Vagina (tissue), 2 donors: ENCODE results near the gene DYNLT1. TPM values are rescaled to one million over a fixed set of nuclear protein-coding genes. Genes with fewer than 3 reads are reported as not detected.

ENCODE experiments used
- DNase-seq, 2 donors: peaks; one replicate each; pipeline ENCODE4 v3.0.0-alpha.2; 2017; ENCODE audit errors: extremely low spot score in 2 of 2
- H3K27ac ChIP-seq: fragments of 200-600 bp; sonication (generic); one replicate; pipeline ENCODE4 v1.5.1; 2019
- H3K27me3 ChIP-seq: fragments of 200-600 bp; sonication (generic); one replicate; pipeline ENCODE4 v1.5.1; 2019
- H3K36me3 ChIP-seq, 2 donors: fragments of 200-600 bp; sonication (generic); one replicate each; pipeline ENCODE4 v1.5.1; 2017 to 2019
- H3K4me1 ChIP-seq: fragments of 200-600 bp; sonication (generic); one replicate; pipeline ENCODE4 v1.5.1; 2019
- H3K4me3 ChIP-seq, 2 donors: fragments of 200-600 bp; sonication (generic); 1 replicate in 1 of 2; 2 replicates in 1 of 2; pipeline ENCODE4 v1.5.1; 2016 to 2019
- H3K9me3 ChIP-seq: fragments of 200-600 bp; sonication (generic); one replicate; pipeline ENCODE4 v1.5.1; 2019
- CTCF ChIP-seq, 3 experiments: fragments of 450-650 bp in 2 of 3; fragments of 200-600 bp in 1 of 3; sonication (generic) in 1 of 3; IDR thresholded peaks; one replicate each; pipeline ENCODE4 v1.5.1; 2017 to 2019; ENCODE audit warnings: antibody characterized with exemption in 3 of 3, mild to moderate bottlenecking in 2 of 3, moderate library complexity in 2 of 3
- POLR2A ChIP-seq, 2 donors: fragments of 450-650 bp; IDR thresholded peaks; one replicate each; pipeline ENCODE4 v1.6.1; 2017; ENCODE audit warnings: antibody characterized with exemption in 2 of 2, mild to moderate bottlenecking in 2 of 2, moderate library complexity in 2 of 2
- POLR2AphosphoS5 ChIP-seq, 2 donors: sonication (generic); formaldehyde crosslinking; IDR thresholded peaks; one replicate each; pipeline ENCODE4 v1.9.0; 2017; ENCODE audit warnings: antibody characterized with exemption in 2 of 2, mild to moderate bottlenecking in 2 of 2, low read depth in 1 of 2; ENCODE audit not compliant: insufficient read depth in 1 of 2
- intact Hi-C: fragments of 100-400 bp; cut with DNase I; formaldehyde crosslinking; loops from one replicate; pipeline ENCODE4 v1.15.1; 2023
- total RNA-seq: library from RNA; depleted of rRNA; stranded (reverse); fragments of >200 nt; gene quantifications from one replicate; pipeline ENCODE4 v1.2.3, GENCODE V29; 2016

DYNLT1 gene
- total RNA-seq, 1 donor from 2014 or later: 65.8 TPM

- intact Hi-C loops: no loop called here
- peaks cover 0 to 45% of the 10 kb centered on the region in 2 donors for H3K36me3 ChIP-seq
- DNase-seq: no peak
- no peaks in the 10 kb centered on the region for H3K9me3 ChIP-seq
- no peak overlapping the region for H3K27ac ChIP-seq
- TF ChIP-seq CTCF (IDR thresholded peaks at IDR 0.05) (no peak), POLR2AphosphoS5 (IDR thresholded peaks at IDR 0.05; ENCODE audit: insufficient read depth in 1 of 2, low read depth in 1 of 2) (no peak), POLR2A (IDR thresholded peaks at IDR 0.05) (no peak)
- no peak overlapping the region for H3K4me3 ChIP-seq
- H3K27me3 ChIP-seq: no peaks in the 10 kb centered on the region
- H3K4me1 ChIP-seq: no peaks in the 10 kb centered on the region
These were observed 50.9 kb downstream of the DYNLT1 start for GRCh38 chr6:158593670-158594069.

GRCh38 chr6:158591810-158592209, 52.7 kb downstream of the DYNLT1 start:
- Histone ChIP-seq H3K36me3 (peaks cover 0 to 60% of the 10 kb centered on the region in 2 donors), H3K27me3 (no peaks in the 10 kb centered on the region), H3K4me3 (no peak overlapping the region), H3K27ac (no peak overlapping the region), H3K4me1 (no peaks in the 10 kb centered on the region), H3K9me3 (no peaks in the 10 kb centered on the region)
- intact Hi-C loops: no loop called here
- TF ChIP-seq POLR2A (IDR thresholded peaks at IDR 0.05) (no peak), CTCF (IDR thresholded peaks at IDR 0.05) (no peak), POLR2AphosphoS5 (IDR thresholded peaks at IDR 0.05; ENCODE audit: insufficient read depth in 1 of 2, low read depth in 1 of 2) (no peak)
- no peak for DNase-seq

GRCh38 chr6:158591134-158591809, 53.3 kb downstream of the DYNLT1 start:
- H3K4me1 ChIP-seq: no peaks in the 10 kb centered on the region
- H3K9me3 ChIP-seq: no peaks in the 10 kb centered on the region
- intact Hi-C loops: no loop called here
- H3K36me3 ChIP-seq: peaks cover 0 to 65% of the 10 kb centered on the region in 2 donors
- H3K27ac ChIP-seq: no peak overlapping the region
- no peak for DNase-seq
- TF ChIP-seq CTCF (IDR thresholded peaks at IDR 0.05) (no peak), POLR2A (IDR thresholded peaks at IDR 0.05) (no peak)
- no peaks in the 10 kb centered on the region for H3K27me3 ChIP-seq
- H3K4me3 ChIP-seq: no peak overlapping the region

- Histone ChIP-seq H3K27ac (no peak overlapping the region), H3K4me3 (no peak overlapping the region), H3K9me3 (no peaks in the 10 kb centered on the region), H3K27me3 (no peaks in the 10 kb centered on the region), H3K36me3 (peaks cover 0 to 67% of the 10 kb centered on the region in 2 donors), H3K4me1 (no peaks in the 10 kb centered on the region)
- intact Hi-C loops: no loop called here
- no peak for DNase-seq
- no peak for TF ChIP-seq POLR2AphosphoS5 (IDR thresholded peaks at IDR 0.05; ENCODE audit: insufficient read depth in 1 of 2, low read depth in 1 of 2)
- no peak for TF ChIP-seq POLR2A (IDR thresholded peaks at IDR 0.05)
- TF ChIP-seq CTCF (IDR thresholded peaks at IDR 0.05): no peak
These were observed 55.2 kb downstream of the DYNLT1 start for GRCh38 chr6:158589366-158589765.

GRCh38 chr6:158586652-158587051, 57.9 kb downstream of the DYNLT1 start:
- Histone ChIP-seq H3K27ac (no peak overlapping the region), H3K4me1 (no peaks in the 10 kb centered on the region), H3K27me3 (no peaks in the 10 kb centered on the region), H3K4me3 (no peak overlapping the region), H3K9me3 (no peaks in the 10 kb centered on the region), H3K36me3 (peaks cover 0 to 50% of the 10 kb centered on the region in 2 donors)
- no peak for DNase-seq
- intact Hi-C loops: no loop called here
- TF ChIP-seq CTCF (IDR thresholded peaks at IDR 0.05): no peak
- no peak for TF ChIP-seq POLR2A (IDR thresholded peaks at IDR 0.05)
- TF ChIP-seq POLR2AphosphoS5 (IDR thresholded peaks at IDR 0.05; ENCODE audit: insufficient read depth in 1 of 2, low read depth in 1 of 2): no peak
